ENCODE results near the gene ANO10. TPM values are rescaled to one million over a fixed set of nuclear protein-coding genes. Genes with fewer than 3 reads are reported as not detected.

The ANO10 gene
- polyA plus RNA-seq, 1 donor from 2014 or later, result 11.1 TPM

Small RNAs within 50 kb of the gene (small RNA-seq; reads per million reads assigned to genes)
- gene RF00019, result 0 to 1.2 (median 0) reads per million in 3 experiments

Other genes starting within 250 kb of the ANO10 start
- gene ABHD5, start 68.9 kb upstream of the ANO10 start, polyA plus RNA-seq, result 26.6 and 31.6 TPM in 2 replicates

Data from neural cell (in vitro differentiated cells).